PC-9 (cell line): Measurements from ENCODE around the gene TEAD2. TPM values are rescaled to one million over a fixed set of nuclear protein-coding genes. Genes with fewer than 3 reads are reported as not detected.
A peak's percentile ranks its signal among the peaks of the same experiment; 100 is the strongest.

Source experiments
- BruUV-seq: library from RNA; stranded (reverse); fragments of 400-500 nt; replicated peaks from 2 replicates; lab custom pipeline; 2021; lab: Mats Ljungman, UMichigan
- CTCF ChIA-PET: fragments of 300-600 bp; sonication (Branson Sonifier 250); formaldehyde crosslinking; loops from one replicate; lab custom pipeline; 2022; ENCODE audit warnings: antibody characterized with exemption; lab: Charles Lee
- POLR2A ChIA-PET: fragments of 300-600 bp; sonication (Branson Sonifier 250); formaldehyde crosslinking; loops from one replicate; lab custom pipeline; 2022; ENCODE audit warnings: antibody characterized with exemption; ENCODE audit not compliant: unreplicated experiment; lab: Charles Lee
- DNase-seq, 2 experiments: peaks; one replicate each; pipeline versions ENCODE4 v3.0.0 to v3.0.0-alpha.2; 2015 to 2022; ENCODE audit warnings: mixed read lengths in 1 of 2
- H2AFZ ChIP-seq: fragments of 200-600 bp; sonication (generic); 2 replicates; pipeline ENCODE4 v1.8.1; 2017; ENCODE audit warnings: antibody characterized with exemption
- H3F3A ChIP-seq: fragments of 200-600 bp; sonication (generic); 2 replicates; pipeline ENCODE4 v1.8.1; 2017; ENCODE audit warnings: antibody characterized with exemption, mild to moderate bottlenecking, low read depth; ENCODE audit not compliant: insufficient read depth
- H3K27ac ChIP-seq: fragments of 200-600 bp; sonication (generic); 2 replicates; pipeline ENCODE4 v1.6.1; 2016; ENCODE audit warnings: mixed run types
- H3K27me3 ChIP-seq: fragments of 200-600 bp; sonication (generic); 2 replicates; pipeline ENCODE4 v1.6.1; 2016; ENCODE audit warnings: low read depth, mixed run types; ENCODE audit not compliant: insufficient read depth
- H3K36me3 ChIP-seq: fragments of 200-600 bp; sonication (generic); 2 replicates; pipeline ENCODE4 v1.6.1; 2016; ENCODE audit warnings: low read depth, mixed run types
- H3K4me1 ChIP-seq: fragments of 200-600 bp; sonication (generic); replicated peaks from 2 replicates; pipeline ENCODE4 v1.6.1; 2016; ENCODE audit warnings: mixed run types; ENCODE audit not compliant: insufficient read depth
- H3K4me2 ChIP-seq: fragments of 200-600 bp; sonication (generic); 2 replicates; pipeline ENCODE4 v1.6.1; 2017; ENCODE audit warnings: mixed run types
- H3K4me3 ChIP-seq: fragments of 200-600 bp; sonication (generic); 2 replicates; pipeline ENCODE4 v1.6.1; 2016; ENCODE audit warnings: mixed run types
- H3K79me2 ChIP-seq: fragments of 200-600 bp; sonication (generic); 2 replicates; pipeline ENCODE4 v1.6.1; 2017; ENCODE audit warnings: low read depth, mixed run types
- H3K9me2 ChIP-seq: fragments of 200-600 bp; sonication (generic); 2 replicates; pipeline ENCODE4 v1.8.1; 2017; ENCODE audit warnings: mild to moderate bottlenecking; ENCODE audit not compliant: insufficient read depth
- H3K9me3 ChIP-seq: fragments of 200-600 bp; sonication (generic); 2 replicates; pipeline ENCODE4 v1.8.1; 2016; ENCODE audit warnings: low read depth; ENCODE audit not compliant: insufficient read depth
- H4K20me1 ChIP-seq: fragments of 200-600 bp; sonication (generic); 2 replicates; pipeline ENCODE4 v1.8.1; 2017; ENCODE audit not compliant: insufficient read depth
- EZH2 ChIP-seq: fragments of 200-600 bp; sonication (generic); IDR thresholded peaks from 2 replicates; pipeline ENCODE4 v1.8.0; 2017; ENCODE audit warnings: antibody characterized with exemption, low read depth
- intact Hi-C: fragments of 100-400 bp; cut with micrococcal nuclease; formaldehyde crosslinking; loops from one replicate; pipeline ENCODE4 v1.10.0; 2022; ENCODE audit not compliant: unreplicated experiment
- total RNA-seq: library from RNA; stranded (reverse); gene quantifications from 2 replicates; pipeline ENCODE4 v1.2.3, GENCODE V29; 2021
- TF ChIP-seq, protein P1 (sequence below): fragments of 200-600 bp; sonication (generic); conservative IDR thresholded peaks from 2 replicates; pipeline ENCODE4 v1.6.1; 2017; ENCODE audit warnings: mixed run types, antibody characterized with exemption, mild to moderate bottlenecking, moderate library complexity

The TEAD2 gene
- total RNA-seq, 1 experiment from 2014 or later = 55.6 TPM

DNA sequence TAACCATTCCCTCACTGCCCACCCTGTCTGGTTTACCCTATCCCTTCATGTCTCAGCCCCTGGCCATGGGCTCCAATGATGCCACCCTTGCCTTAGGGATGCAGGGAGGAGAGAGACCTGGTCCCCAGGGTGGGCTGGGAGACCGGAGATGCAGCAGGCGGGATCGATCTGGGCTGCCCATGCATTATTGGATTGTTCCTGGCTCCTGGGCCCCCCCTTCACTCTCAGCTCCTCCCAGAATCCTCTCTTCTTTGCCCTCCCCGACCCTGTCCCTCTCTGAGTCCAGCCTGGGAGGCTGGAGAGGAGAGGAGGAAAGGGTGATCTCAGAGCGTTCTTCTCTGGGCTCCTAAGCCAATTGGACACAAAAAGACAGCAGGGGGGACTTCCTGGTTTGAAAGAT, 31.7 kb upstream of the TEAD2 start:
- no peak overlapping the region for H3K4me3 ChIP-seq
- no peak for DNase-seq
- H3K4me1 ChIP-seq = no peaks in the 10 kb centered on the region
- H3K9me2 ChIP-seq = no peaks in the 10 kb centered on the region
- H4K20me1 ChIP-seq = no peaks in the 10 kb centered on the region
- BruUV-seq = no TSS peak
- ChIA-PET CTCF (no interaction called here), POLR2A (no interaction called here)
- intact Hi-C loops = loop anchor here (2.0 to 5.0 kb wide), 2 partner anchors 153 to 283 kb away; partner anchors contain the start of gene PRMT1
- no peak overlapping the region for H3K27ac ChIP-seq
- H2AFZ ChIP-seq = no peak overlapping the region
- no peaks in the 10 kb centered on the region for H3K9me3 ChIP-seq
- peaks cover 22% of the 10 kb centered on the region for H3K27me3 ChIP-seq
- no peaks in the 10 kb centered on the region for H3K79me2 ChIP-seq
- H3F3A ChIP-seq = peaks cover 8% of the 10 kb centered on the region; the same call in 1 of the 2 replicates
- TF ChIP-seq, protein P1, sequence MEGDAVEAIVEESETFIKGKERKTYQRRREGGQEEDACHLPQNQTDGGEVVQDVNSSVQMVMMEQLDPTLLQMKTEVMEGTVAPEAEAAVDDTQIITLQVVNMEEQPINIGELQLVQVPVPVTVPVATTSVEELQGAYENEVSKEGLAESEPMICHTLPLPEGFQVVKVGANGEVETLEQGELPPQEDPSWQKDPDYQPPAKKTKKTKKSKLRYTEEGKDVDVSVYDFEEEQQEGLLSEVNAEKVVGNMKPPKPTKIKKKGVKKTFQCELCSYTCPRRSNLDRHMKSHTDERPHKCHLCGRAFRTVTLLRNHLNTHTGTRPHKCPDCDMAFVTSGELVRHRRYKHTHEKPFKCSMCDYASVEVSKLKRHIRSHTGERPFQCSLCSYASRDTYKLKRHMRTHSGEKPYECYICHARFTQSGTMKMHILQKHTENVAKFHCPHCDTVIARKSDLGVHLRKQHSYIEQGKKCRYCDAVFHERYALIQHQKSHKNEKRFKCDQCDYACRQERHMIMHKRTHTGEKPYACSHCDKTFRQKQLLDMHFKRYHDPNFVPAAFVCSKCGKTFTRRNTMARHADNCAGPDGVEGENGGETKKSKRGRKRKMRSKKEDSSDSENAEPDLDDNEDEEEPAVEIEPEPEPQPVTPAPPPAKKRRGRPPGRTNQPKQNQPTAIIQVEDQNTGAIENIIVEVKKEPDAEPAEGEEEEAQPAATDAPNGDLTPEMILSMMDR = no peak
- TF ChIP-seq EZH2 = no peak
- no peak overlapping the region for H3K4me2 ChIP-seq
- H3K36me3 ChIP-seq = no peaks in the 10 kb centered on the region

DNA sequence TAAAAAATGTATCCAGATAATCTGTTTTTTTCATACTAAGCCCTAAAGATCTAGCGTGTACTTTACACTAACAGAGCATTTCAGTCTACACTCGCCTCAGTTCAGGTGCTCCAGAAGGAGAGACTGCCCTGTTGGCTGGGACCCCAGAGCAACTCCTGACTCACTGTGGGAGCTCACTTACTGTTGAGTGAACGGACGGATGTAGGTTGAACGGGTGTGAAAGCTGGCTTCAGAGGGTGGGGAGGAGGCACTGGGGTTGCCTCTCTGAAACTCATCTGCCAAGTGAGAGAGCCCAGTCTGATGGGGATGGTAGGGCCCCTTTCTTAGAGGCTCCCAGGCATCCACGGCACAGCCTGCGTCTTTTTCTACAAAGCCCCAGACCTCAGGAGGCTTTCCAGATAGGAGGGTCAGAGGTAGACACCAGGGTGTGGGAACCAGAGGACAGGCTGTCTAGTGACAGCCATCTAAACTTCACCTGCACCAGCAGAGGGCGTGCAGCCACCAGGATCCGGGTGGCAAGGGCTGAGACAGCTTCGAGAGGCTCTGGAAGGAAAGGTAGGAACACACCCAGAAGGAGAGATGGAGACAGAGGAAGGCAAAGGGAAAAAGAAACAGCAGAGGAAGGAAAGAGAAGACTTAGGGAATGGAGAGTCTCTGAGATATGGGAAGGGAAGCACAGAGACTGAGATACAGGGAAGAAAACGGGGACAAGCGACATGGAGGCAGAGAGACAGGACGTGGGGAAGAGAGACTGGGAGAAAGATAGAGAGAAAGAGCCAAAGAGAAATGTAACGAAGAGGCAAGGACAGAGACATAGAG, 29.6 kb upstream of the TEAD2 start:
- no TSS peak for BruUV-seq
- Histone ChIP-seq H3K27me3 (peaks cover 22% of the 10 kb centered on the region), H3K9me3 (no peaks in the 10 kb centered on the region), H3K4me1 (no peaks in the 10 kb centered on the region), H3K9me2 (no peaks in the 10 kb centered on the region), H4K20me1 (no peaks in the 10 kb centered on the region), H3F3A (peaks cover 8% of the 10 kb centered on the region; the same call in 1 of the 2 replicates), H3K79me2 (no peaks in the 10 kb centered on the region), H3K27ac (no peak overlapping the region), H2AFZ (no peak overlapping the region), H3K36me3 (no peaks in the 10 kb centered on the region), H3K4me3 (no peak overlapping the region), H3K4me2 (no peak overlapping the region)
- intact Hi-C loops = loop anchor here (1.0 to 5.0 kb wide), 3 partner anchors 52 to 286 kb away; partner anchors contain the start of gene PRMT1
- POLR2A ChIA-PET = interaction anchor here (0.5 kb wide), 1 partner anchor 473 kb away, joined by 4 read pairs; no protein-coding TSS in a partner anchor
- DNase-seq = peak; percentile 61 to 77
- CTCF ChIA-PET = interaction anchor here (0.5 to 1.1 kb wide), 4 partner anchors 51 to 266 kb away, joined by 3 to 9 read pairs (median 4); no protein-coding TSS in a partner anchor
- TF ChIP-seq EZH2 = no peak
- TF ChIP-seq, protein P1 = peak; percentile 95

- no peak overlapping the region for H3K4me3 ChIP-seq
- peaks cover 8% of the 10 kb centered on the region; the same call in 1 of the 2 replicates for H3F3A ChIP-seq
- TF ChIP-seq EZH2 = no peak
- TF ChIP-seq, protein P1 = no peak
- BruUV-seq = no TSS peak
- ChIA-PET POLR2A (interaction anchor here (0.5 kb wide), 1 partner anchor 472 kb away, joined by 4 read pairs; no protein-coding TSS in a partner anchor), CTCF (interaction anchor here (0.6 to 1.1 kb wide), 2 partner anchors 156 to 265 kb away, joined by 4 to 9 read pairs; no protein-coding TSS in a partner anchor)
- H3K9me2 ChIP-seq = no peaks in the 10 kb centered on the region
- H3K79me2 ChIP-seq = no peaks in the 10 kb centered on the region
- no peak for DNase-seq
- H2AFZ ChIP-seq = no peak overlapping the region
- H3K27me3 ChIP-seq = peaks cover 22% of the 10 kb centered on the region
- no peak overlapping the region for H3K4me2 ChIP-seq
- intact Hi-C loops = loop anchor here (5.0 kb wide), 1 partner anchor 286 kb away; the partner anchor contains the start of gene PRMT1
- H3K36me3 ChIP-seq = no peaks in the 10 kb centered on the region
- H3K9me3 ChIP-seq = no peaks in the 10 kb centered on the region
- H3K27ac ChIP-seq = no peak overlapping the region
- H3K4me1 ChIP-seq = no peaks in the 10 kb centered on the region
- H4K20me1 ChIP-seq = no peaks in the 10 kb centered on the region
Measured at GRCh38 chr19:49390929-49391359, 28.7 kb upstream of the TEAD2 start.
